ENCODE data around the gene ZFYVE16. TPM values are rescaled to one million over a fixed set of nuclear protein-coding genes. Genes with fewer than 3 reads are reported as not detected.
A peak's percentile ranks its signal among the peaks of the same experiment; 100 is the strongest.

The ZFYVE16 gene
- 41.8 TPM for polyA plus RNA-seq (2013, experiment 1 of 2)
- 45.8 TPM for polyA plus RNA-seq (2013, experiment 2 of 2)

DNA sequence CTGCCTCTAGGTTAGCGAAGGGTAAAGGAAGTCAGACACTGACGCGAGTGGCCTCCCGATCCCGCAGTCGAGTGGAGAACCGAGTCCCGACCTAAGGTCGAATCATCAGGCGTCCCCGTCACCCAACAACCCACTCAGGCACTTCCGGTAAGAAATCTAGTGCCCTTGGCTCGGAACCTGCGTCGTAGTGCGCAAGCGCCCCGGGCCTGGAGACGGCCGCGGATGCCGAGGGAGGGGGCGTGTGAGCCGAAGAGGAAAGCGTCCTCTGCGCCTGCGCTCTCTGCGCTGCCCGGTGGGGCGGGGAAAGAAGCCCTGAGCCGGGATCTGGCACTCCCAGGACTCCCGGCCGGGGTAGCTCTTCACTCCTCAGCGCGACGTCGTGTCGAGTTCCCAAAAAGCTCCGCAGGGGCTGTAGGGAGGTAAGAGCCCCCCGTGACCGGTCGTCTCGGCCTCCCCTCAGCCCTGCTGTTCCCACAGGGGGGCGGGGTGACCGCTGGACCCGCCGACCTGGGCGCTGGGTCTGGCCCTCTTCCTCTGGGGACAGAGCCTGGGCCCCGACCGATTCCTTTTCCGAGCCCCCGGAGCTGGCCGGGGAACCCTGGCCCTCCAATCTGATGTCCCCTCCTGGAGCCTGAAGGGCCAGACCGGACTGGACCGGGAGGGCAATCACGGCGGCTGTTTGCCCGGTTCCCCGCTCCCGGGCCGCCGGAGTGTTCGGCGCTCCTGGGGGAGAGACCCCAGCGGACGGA, at the start of gene ZFYVE16:
Gene ZFYVE16 (plus strand): TSS at position 330 of the 749 bp plus-strand sequence. CDS start 26,084 bp downstream, outside the sequence.
- 0 to 2% methylated on average over 53 to 59 of the region's 66 CpGs for WGBS, 2 experiments (ENCODE audit: insufficient coverage in 2 of 2)
- Histone ChIP-seq H3K4me1 (ENCODE audit: control insufficient read depth, insufficient read depth, low read length, poor library complexity, severe bottlenecking) (peaks cover 8% of the 10 kb centered on the region), H3K36me3 (ENCODE audit: control insufficient read depth, insufficient read depth, low read length) (peaks cover 10% of the 10 kb centered on the region), H3K27ac (ENCODE audit: low read depth, low read length, severe bottlenecking) (peak within 1 kb of the TSS; percentile 98), H3K4me3 (ENCODE audit: extremely low read depth, insufficient read depth, low read length, poor library complexity, severe bottlenecking) (peak within 1 kb of the TSS; percentile 80), H3K9me3 (ENCODE audit: control insufficient read depth, low read length) (no peaks in the 10 kb centered on the region)

DNA sequence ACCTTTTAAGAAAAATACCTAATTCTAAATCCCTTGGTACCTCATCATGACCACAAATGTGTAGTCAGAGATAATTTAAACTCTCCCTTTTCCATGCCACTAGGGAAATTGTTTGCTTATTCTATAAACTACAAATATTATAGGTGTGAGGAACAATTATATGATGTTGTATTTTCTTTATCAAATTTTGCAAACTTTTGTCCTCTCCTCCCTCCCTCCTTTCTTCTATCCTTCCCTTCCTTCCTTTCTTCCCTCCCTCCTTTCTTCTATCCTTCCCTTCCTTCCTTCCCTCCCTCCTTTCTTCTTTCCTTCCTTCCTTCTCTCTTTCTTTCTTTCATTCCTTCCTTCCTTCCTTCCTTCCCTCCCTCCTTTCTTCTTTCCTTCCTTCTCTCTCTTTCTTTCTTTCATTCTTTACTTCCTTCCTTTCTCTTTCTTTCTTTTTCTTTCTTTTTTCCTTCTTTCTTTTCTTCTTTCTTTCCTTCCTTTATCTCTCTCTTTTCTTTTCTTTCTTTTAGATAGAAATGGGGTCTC, 46.9 kb upstream of the ZFYVE16 start:
- Histone ChIP-seq H3K9me3 (ENCODE audit: control insufficient read depth, low read length) (no peaks in the 10 kb centered on the region), H3K4me3 (ENCODE audit: extremely low read depth, insufficient read depth, low read length, poor library complexity, severe bottlenecking) (no peak overlapping the region), H3K27ac (ENCODE audit: low read depth, low read length, severe bottlenecking) (no peak overlapping the region)

DNA sequence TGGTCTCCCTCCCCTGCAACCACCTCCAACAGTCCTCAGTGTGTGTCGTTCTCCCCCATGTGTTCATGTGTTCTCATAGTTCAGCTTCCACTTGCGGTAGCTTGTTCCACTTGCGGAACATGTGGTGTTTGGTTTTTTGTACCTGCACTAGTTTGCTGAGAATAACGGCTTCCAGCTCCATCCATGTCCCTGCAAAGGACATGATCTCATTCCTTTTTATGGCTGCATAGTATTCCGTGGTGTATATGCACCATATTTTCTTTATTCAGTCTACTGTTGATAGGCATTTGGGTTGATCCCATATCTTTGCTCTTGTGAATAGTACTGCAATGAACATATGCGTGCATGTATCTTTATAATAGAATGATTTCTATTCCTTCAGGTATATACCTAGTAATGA, 43.0 kb upstream of the ZFYVE16 start:
- 84 to 85% methylated on average over 3 to 4 of the region's 6 CpGs for WGBS, 2 experiments (ENCODE audit: insufficient coverage in 2 of 2)
- H3K4me1 ChIP-seq (ENCODE audit: control insufficient read depth, insufficient read depth, low read length, poor library complexity, severe bottlenecking), result no peaks in the 10 kb centered on the region
- no peaks in the 10 kb centered on the region for H3K36me3 ChIP-seq (ENCODE audit: control insufficient read depth, insufficient read depth, low read length)
- no peak overlapping the region for H3K4me3 ChIP-seq (ENCODE audit: extremely low read depth, insufficient read depth, low read length, poor library complexity, severe bottlenecking)
- no peaks in the 10 kb centered on the region for H3K9me3 ChIP-seq (ENCODE audit: control insufficient read depth, low read length)
- H3K27ac ChIP-seq (ENCODE audit: low read depth, low read length, severe bottlenecking), result no peak overlapping the region

More for the DNA sequence above, 46.9 kb upstream of the ZFYVE16 start:
- no peaks in the 10 kb centered on the region for H3K4me1 ChIP-seq (ENCODE audit: control insufficient read depth, insufficient read depth, low read length, poor library complexity, severe bottlenecking)
- no peaks in the 10 kb centered on the region for H3K36me3 ChIP-seq (ENCODE audit: control insufficient read depth, insufficient read depth, low read length)

DNA sequence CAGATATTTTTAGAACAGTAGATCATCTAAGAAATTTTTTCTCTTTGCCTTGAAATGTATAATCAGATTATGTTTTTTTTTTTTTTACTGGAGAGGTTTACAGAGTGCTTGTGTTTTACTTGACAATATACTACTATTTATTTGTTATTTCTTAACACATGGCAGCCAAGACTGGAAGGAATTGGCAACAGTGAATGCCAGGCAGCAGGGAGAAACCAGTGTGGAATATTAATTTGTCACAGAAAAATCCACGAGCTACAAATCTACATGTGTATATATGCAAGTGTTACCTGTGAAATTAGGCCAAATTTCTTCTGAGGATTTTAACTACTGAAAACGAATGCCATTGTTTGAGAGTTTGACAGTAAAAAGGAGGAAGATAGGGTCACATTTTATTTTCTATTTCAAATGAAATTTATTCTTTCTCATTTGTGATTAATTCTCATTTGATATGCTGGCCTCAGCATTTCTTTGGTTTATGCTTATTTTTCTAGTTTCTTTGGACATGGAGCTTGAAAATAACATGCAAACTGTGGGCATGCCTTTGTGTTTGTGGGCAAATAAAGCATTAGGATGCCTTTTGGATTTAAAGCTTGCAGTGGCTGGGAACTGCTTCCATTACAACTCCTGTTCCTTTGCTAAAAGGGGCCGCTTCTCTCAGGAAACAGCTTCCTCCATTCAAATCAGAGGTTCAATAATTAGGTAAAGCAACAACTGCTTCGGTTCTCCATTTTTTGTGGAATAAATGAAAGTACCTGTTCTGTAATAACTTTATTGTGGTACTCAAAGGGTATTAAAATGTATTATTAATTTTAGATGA, 39.0 kb upstream of the ZFYVE16 start:
- H3K4me1 ChIP-seq (ENCODE audit: control insufficient read depth, insufficient read depth, low read length, poor library complexity, severe bottlenecking), result no peaks in the 10 kb centered on the region
- no peak overlapping the region for H3K4me3 ChIP-seq (ENCODE audit: extremely low read depth, insufficient read depth, low read length, poor library complexity, severe bottlenecking)
- no peaks in the 10 kb centered on the region for H3K9me3 ChIP-seq (ENCODE audit: control insufficient read depth, low read length)
- 100% methylated on average over 1 of the region's 4 CpGs; no CpG with 5 or more reads in 1 of the 2 experiments for WGBS, 2 experiments (ENCODE audit: insufficient coverage in 2 of 2)
- no peaks in the 10 kb centered on the region for H3K36me3 ChIP-seq (ENCODE audit: control insufficient read depth, insufficient read depth, low read length)
- no peak overlapping the region for H3K27ac ChIP-seq (ENCODE audit: low read depth, low read length, severe bottlenecking)

DNA sequence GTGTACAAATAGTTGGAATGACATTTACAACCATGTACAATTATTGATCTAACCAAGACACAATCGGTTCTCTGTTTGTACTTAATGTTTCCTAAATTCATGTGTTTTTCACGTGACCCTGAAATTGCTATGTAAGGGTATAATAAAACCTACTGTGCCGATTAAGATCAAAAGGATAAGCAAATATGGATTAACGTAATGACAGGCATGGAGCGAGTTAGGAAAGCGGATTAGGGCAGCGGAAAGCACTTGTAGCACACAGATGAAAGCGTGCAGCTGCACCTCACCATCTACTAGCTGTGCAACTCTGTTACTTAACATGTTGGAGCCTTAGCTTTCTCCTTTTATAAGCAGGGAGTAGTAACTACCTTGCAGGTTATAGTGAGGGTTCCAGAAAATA, 38.3 kb upstream of the ZFYVE16 start:
- H3K4me1 ChIP-seq (ENCODE audit: control insufficient read depth, insufficient read depth, low read length, poor library complexity, severe bottlenecking), result no peaks in the 10 kb centered on the region
- no peak overlapping the region for H3K27ac ChIP-seq (ENCODE audit: low read depth, low read length, severe bottlenecking)
- WGBS, 2 experiments (ENCODE audit: insufficient coverage in 2 of 2), result 95% methylated on average over 7 of the region's 8 CpGs
- H3K4me3 ChIP-seq (ENCODE audit: extremely low read depth, insufficient read depth, low read length, poor library complexity, severe bottlenecking), result no peak overlapping the region
- H3K9me3 ChIP-seq (ENCODE audit: control insufficient read depth, low read length), result no peaks in the 10 kb centered on the region
- H3K36me3 ChIP-seq (ENCODE audit: control insufficient read depth, insufficient read depth, low read length), result no peaks in the 10 kb centered on the region

DNA sequence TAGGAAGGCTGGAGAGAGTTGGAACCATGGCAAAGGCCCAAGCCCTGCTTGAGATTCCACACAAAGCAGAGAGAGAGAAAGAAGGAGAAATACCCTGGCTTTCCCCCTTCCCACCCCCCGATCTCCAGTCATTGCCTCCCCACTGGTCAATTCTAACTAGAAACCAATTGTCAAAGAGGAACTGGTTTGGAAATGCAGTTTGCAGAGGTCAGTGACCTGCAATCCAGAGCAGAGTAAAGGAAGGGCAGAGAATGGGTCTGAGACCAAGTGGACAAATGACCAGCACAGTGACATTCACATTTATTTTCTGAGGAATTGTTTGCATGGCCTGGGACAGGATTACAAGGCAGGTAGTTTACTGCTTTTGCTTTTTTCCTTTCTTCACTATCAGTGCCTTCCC, 37.5 kb upstream of the ZFYVE16 start:
- Histone ChIP-seq H3K4me1 (ENCODE audit: control insufficient read depth, insufficient read depth, low read length, poor library complexity, severe bottlenecking) (no peaks in the 10 kb centered on the region), H3K4me3 (ENCODE audit: extremely low read depth, insufficient read depth, low read length, poor library complexity, severe bottlenecking) (no peak overlapping the region), H3K36me3 (ENCODE audit: control insufficient read depth, insufficient read depth, low read length) (no peaks in the 10 kb centered on the region), H3K27ac (ENCODE audit: low read depth, low read length, severe bottlenecking) (peak overlapping the region; percentile 58), H3K9me3 (ENCODE audit: control insufficient read depth, low read length) (no peaks in the 10 kb centered on the region)
- WGBS, 2 experiments (ENCODE audit: insufficient coverage in 2 of 2), result no CpG with 5 or more reads among the region's 1 CpG

DNA sequence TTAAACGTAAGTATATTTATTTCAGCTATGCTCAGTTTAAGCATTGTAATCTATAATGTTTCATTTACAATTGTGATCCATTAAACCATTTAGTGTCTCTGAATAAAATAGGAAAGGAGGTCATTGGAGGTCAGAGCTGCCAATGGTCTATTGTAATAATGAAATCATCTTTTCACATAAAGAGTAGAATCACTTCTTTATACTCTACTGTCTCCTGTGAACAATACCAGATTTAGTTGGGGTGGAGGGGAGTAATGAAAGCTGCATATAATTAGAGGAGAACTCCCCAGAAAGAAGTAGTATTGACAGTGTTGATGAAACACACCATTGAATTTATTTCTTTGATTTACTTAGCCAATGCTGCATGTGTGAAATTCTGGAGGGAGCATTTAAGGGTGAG, 35.1 kb upstream of the ZFYVE16 start:
- no peaks in the 10 kb centered on the region for H3K36me3 ChIP-seq (ENCODE audit: control insufficient read depth, insufficient read depth, low read length)
- no CpG with 5 or more reads among the region's 1 CpG for WGBS, 2 experiments (ENCODE audit: insufficient coverage in 2 of 2)
- H3K9me3 ChIP-seq (ENCODE audit: control insufficient read depth, low read length), result no peaks in the 10 kb centered on the region
- no peak overlapping the region for H3K4me3 ChIP-seq (ENCODE audit: extremely low read depth, insufficient read depth, low read length, poor library complexity, severe bottlenecking)
- no peaks in the 10 kb centered on the region for H3K4me1 ChIP-seq (ENCODE audit: control insufficient read depth, insufficient read depth, low read length, poor library complexity, severe bottlenecking)
- H3K27ac ChIP-seq (ENCODE audit: low read depth, low read length, severe bottlenecking), result no peak overlapping the region

DNA sequence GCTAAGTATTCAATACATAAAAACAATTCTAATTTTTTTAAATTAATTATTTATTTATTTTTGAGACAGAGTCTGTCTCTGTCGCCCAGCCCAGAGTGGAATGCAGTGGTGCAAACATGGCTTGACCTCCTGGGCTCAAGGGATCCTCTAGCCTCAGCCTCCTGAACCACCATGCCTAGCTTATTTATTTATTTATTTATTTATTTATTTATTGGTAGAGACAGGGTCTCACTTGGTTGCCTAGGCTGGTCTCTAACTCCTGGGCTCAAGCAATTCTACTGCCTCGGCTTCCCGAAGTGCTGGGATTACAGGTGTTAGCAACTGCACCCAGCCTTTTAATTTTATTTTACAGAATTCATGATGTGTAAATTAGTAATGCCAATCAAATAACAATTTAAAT, 33.7 kb upstream of the ZFYVE16 start:
- Histone ChIP-seq H3K9me3 (ENCODE audit: control insufficient read depth, low read length) (no peaks in the 10 kb centered on the region), H3K27ac (ENCODE audit: low read depth, low read length, severe bottlenecking) (no peak overlapping the region), H3K36me3 (ENCODE audit: control insufficient read depth, insufficient read depth, low read length) (no peaks in the 10 kb centered on the region), H3K4me1 (ENCODE audit: control insufficient read depth, insufficient read depth, low read length, poor library complexity, severe bottlenecking) (no peaks in the 10 kb centered on the region), H3K4me3 (ENCODE audit: extremely low read depth, insufficient read depth, low read length, poor library complexity, severe bottlenecking) (no peak overlapping the region)
- no CpG with 5 or more reads among the region's 3 CpGs for WGBS, 2 experiments (ENCODE audit: insufficient coverage in 2 of 2)

DNA sequence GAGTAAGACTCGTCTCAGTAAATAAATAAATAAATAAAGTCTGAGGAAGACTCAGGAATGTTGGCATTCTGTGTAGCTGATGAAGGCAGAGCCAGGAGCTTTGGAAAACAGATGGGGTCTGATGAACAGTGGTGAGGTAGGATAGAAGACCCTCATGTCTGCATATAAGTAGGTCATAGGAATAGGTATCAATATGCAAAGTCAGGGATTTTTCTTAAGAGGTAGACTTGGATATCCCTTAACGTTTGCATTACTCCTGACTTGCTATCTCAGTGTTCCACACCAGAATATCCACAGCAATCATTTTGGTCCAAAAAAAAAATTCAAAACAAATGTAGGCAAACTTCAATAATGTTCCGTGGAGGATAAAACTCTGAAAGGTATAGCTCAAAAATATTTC, 31.3 kb upstream of the ZFYVE16 start:
- Histone ChIP-seq H3K36me3 (ENCODE audit: control insufficient read depth, insufficient read depth, low read length) (no peaks in the 10 kb centered on the region), H3K9me3 (ENCODE audit: control insufficient read depth, low read length) (no peaks in the 10 kb centered on the region), H3K4me3 (ENCODE audit: extremely low read depth, insufficient read depth, low read length, poor library complexity, severe bottlenecking) (no peak overlapping the region), H3K4me1 (ENCODE audit: control insufficient read depth, insufficient read depth, low read length, poor library complexity, severe bottlenecking) (no peaks in the 10 kb centered on the region), H3K27ac (ENCODE audit: low read depth, low read length, severe bottlenecking) (no peak overlapping the region)
- WGBS, 2 experiments (ENCODE audit: insufficient coverage in 2 of 2), result 86 to 100% methylated on average over 1 of the region's 3 CpGs

DNA sequence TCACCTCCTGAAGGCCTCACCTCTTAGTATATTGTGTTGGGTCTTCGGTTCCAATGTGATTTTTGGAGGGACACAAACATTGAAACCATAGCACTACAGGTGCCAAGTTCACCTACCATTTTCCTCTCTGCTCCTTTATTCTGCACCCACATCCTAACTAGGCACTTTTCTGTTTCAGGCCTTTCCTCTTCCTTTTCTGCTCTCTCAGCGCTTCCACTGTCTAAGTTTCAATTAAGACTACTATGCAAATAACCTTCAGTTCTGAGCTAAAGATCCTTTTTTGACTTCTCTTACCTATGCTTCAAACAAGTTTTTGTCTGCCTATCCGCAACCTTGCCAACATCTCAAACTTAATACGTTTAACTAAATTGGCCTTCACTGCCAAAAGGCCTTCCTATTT, 25.4 kb upstream of the ZFYVE16 start:
- Histone ChIP-seq H3K4me3 (ENCODE audit: extremely low read depth, insufficient read depth, low read length, poor library complexity, severe bottlenecking) (no peak overlapping the region), H3K36me3 (ENCODE audit: control insufficient read depth, insufficient read depth, low read length) (no peaks in the 10 kb centered on the region), H3K4me1 (ENCODE audit: control insufficient read depth, insufficient read depth, low read length, poor library complexity, severe bottlenecking) (no peaks in the 10 kb centered on the region), H3K9me3 (ENCODE audit: control insufficient read depth, low read length) (no peaks in the 10 kb centered on the region), H3K27ac (ENCODE audit: low read depth, low read length, severe bottlenecking) (no peak overlapping the region)
- WGBS, 2 experiments (ENCODE audit: insufficient coverage in 2 of 2), result 97 to 100% methylated on average over 3 of the region's 4 CpGs
